NCI-H2107 (cell line): ENCODE measurements around the gene SYT11.
"Not testable (repeated sequence)": the region's sequence is repeated elsewhere in the genome, so short reads cannot be mapped to it uniquely, and the experiment has no call there.

ENCODE experiments used
- DNase-seq: peaks from one replicate; lab custom pipeline; 2025; lab: John Stamatoyannopoulos, UW

SYT11 gene, protein sequence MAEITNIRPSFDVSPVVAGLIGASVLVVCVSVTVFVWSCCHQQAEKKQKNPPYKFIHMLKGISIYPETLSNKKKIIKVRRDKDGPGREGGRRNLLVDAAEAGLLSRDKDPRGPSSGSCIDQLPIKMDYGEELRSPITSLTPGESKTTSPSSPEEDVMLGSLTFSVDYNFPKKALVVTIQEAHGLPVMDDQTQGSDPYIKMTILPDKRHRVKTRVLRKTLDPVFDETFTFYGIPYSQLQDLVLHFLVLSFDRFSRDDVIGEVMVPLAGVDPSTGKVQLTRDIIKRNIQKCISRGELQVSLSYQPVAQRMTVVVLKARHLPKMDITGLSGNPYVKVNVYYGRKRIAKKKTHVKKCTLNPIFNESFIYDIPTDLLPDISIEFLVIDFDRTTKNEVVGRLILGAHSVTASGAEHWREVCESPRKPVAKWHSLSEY

DNA sequence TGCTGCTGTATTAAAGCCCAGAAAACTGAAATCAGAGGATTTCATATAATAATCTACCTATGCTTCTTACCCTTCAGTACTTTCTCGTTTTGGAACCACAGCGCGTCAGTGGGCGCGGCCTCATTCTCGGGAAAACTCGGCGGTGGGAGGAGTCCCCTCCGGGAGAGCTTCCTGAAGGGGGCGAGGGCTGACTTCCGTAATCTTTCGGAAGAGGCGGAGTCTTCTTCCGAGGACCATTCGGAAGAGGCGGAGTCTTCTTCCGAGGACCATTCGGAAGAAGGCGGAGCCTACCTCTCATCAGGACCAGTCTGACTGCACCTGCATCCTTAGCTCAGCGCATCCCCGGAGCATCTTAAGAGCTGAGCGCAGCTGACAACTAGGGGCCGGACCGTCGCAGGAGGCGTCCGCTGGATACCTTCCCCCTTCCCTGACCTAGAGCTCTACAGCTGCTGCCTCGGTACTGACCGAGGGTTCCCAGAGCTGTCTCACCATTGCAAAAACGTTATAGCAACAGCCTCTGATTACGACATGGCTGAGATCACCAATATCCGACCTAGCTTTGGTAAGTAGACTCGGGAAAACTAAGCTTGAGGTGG is at the start of gene SYT11:
SYT11 (plus strand) TSS at position 334 of the 596 bp plus-strand sequence; CDS start at position 529, 195 bp downstream.
- peak; percentile 96 for DNase-seq

DNA sequence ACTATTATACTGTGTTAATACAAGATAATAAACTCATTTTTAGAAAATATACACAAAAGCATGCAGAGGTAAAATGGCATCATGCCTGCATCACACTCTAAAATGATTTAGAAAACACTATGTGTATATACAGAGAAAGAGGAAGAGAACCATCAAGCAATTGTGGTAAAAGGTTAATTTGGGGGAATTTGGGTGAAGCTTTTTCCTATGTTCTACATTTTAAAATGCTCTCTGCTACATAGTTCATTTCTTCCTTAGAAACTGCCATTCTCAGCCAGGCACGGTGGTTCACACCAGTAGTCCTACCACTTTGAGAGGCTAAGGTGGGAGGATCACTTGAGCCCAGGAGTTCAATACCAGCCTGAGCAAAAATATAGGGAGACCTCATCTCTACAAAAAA is 46.5 kb upstream of the SYT11 start:
- DNase-seq, result no peak

DNA sequence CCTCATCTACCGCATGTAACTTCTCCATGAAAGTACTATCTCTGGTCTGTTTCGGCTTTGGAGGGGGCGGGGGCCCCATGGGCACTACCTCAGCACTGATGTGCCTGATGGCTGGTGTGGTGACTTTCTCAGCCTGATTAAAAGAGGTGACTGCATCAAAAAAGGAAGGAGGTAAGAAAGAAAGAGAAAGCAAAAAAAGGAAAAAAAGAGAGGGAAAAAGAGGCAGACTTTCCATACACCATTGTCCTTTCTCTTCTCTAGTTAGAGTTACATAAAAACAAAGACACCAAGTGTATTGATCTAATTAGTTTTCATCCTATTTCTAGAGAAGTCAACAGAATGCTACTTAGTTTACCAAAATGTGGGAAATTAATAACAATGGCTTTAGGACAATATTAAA is 45.7 kb upstream of the SYT11 start:
- DNase-seq, result no peak

DNA sequence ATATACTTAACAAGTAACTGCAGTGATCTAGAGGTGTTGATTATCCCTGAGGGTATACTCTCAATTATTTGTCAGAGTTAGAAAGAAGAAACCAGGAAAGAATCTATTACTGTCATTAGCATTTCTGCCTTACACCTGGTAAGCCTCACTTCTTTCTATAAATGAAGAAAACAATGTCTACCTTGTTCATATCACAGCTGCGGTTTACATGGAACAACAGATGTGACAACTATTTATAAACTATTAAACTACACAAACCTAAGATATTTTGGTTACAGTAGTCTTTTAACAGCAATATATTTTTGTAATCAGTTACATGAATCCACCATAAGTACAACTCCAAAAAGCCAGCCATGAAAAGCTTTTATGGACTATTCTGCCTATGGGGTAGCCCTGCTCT is 43.0 kb upstream of the SYT11 start:
- DNase-seq, result no peak

DNA sequence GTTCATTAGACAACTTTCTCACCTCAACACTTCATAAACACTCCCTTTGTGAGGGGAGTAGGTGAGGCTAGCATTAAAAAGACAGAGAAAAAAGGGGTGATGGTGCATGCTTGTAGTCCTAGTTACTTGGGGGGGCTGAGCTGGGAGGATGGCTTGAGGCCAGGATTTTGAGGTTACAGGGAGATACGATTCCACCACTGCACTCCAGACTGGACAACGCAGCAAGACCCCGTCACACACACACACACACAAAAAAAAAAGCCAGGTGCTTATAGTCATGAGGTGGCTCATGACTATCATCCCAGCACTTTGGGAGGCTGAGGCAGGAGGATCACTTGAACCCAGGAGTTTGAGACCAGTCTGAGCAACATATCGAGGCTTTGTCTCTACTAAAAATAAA is 31.9 kb upstream of the SYT11 start:
- DNase-seq, result no peak

DNA sequence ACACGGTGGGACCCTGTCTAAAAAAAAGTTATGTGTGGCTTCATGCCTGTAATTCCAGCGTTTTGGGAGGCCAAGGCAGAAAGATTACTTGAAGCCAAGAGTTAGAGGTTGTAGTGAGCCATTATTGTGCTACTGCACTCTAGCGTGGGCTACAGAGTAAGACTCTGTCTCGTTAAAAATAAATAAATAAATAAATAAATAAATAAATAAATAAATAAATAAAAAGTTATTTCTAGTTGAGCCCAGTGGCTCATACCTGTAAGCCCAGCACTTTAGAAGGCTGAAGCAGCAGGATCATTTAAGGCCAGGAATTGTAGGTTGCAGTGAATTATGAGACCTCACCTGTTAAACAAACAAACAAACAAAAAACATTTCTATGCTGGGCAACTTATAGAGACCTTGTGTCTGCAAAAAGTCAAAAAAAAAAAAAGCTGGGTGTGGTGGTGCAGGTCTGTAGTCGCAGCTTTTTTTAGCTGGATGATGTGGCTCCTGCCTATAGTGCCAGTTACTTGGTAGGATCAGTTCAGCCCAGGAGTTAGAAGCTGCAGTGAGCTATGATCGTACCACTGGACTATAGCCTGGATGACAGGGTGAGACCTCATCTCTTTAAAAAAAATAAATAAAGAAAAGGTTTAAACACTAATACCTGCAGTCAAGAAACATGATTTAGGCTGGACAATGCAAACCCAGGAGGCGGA is 27.9 kb upstream of the SYT11 start:
- DNase-seq, result no peak

DNA sequence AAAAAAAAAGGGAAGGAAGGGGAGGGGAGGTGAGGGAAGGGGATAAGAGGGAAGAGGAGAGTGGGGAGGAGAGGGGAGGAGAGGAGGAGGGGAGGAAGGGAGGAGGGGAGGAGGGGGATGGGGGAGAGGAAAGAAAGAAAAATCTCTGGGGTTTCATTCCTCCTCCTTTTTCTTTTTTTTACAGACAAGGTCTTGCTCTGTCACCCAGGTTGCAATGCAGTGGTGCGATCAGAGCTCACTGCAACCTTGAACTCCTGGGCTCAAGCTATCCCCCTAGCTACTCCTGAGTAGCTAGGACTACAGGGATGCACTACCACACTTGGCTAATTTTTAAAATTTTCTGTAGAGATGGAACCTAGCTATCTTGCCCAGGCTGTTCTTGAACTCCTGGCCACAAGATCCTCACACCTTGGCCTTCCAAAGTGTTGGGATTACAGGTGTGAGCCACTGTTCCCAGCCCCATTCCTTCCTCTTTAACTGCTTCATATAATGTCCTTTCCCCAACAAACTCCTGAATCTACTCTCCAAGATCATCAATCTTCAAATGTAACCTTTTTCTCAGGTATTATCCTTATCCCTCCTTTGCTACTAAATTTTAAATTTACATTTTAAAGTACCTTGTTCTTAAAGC is 25.6 kb upstream of the SYT11 start:
- DNase-seq, result no peak

DNA sequence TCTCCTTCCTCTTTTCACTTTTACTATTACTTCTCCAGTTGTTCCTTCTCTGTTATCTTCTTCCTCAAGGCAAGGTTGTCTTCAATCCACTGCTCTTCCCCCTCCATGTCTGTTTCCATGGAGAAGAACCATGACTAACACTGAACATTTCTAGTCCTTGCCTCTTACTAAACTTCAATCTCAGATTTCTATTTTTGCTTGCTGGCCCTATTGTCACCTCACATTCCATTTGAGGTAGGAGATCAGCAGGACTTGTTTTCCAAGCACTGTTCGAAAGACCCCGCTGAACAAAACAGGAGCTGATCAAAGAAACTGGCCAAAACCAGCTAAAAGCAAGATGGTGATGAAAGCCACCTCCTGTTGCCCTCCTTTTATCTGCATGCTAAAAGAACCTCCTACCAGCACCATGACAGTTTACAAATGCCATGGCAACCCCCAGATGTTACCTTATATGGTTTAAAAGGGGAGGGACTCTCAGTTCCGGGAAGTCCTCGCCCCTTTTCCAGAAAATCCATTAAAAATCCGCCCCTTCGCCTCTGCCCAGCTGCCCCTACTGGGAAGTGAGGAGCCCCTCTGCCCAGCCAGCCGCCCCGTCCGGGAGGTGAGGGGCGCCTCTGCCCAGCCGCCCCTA is 25.0 kb upstream of the SYT11 start:
- no peak for DNase-seq

DNA sequence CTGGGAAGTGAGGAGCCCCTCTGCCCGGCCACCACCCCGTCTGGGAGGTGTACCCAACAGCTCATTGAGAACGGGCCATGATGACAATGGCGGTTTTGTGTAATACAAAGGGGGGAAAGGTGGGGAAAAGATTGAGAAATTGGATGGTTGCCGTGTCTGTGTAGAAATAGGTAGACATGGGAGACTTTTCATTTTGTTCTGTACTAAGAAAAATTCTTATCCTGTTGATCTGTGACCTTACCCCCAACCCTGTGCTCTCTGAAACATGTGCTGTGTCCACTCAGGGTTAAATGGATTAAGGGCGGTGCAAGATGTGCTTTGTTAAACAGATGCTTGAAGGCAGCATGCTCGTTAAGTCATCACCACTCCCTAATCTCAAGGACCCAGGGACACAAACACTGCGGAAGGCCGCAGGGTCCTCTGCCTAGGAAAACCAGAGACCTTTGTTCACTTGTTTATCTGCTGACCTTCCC is 24.4 kb upstream of the SYT11 start:
- not testable (repeated sequence) for DNase-seq

DNA sequence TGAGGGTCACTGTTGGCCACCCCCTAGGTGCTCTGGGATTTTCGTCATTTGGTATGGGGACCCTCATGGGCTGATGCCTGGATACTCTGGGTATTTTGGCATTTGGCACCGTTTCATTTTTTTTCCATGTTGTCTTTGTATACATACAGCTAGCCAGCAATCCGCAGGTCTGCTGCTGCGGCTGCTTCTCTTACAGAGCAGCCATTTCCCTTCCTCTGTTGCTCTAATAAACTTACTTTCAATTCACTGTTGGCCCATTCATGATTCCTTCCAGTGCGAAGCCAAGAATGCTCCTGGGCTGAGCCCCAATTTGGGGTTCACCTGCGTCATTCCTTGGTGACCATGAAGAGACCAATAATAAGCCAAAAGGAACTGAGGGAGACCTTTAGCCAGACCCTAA is 23.8 kb upstream of the SYT11 start:
- no peak for DNase-seq

DNA sequence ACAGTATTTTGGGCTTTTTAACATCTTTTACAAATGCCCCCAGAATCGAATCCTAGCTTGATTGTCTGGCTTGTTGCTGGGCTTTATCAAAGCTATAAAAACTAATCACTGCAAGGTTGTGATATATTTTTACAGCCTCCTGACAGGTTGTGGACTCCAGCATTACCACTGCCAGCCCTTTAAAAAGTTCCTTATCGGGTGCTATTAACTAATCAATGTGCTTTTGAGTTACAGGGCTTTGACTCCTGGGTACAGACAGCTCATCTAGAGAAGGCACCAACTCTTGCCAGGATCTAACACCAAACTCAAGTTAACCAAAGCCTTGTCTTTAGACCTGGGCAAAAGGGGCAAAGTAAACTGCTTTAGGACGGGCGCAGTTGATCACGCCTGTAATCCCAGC is 19.0 kb upstream of the SYT11 start:
- no peak for DNase-seq

DNA sequence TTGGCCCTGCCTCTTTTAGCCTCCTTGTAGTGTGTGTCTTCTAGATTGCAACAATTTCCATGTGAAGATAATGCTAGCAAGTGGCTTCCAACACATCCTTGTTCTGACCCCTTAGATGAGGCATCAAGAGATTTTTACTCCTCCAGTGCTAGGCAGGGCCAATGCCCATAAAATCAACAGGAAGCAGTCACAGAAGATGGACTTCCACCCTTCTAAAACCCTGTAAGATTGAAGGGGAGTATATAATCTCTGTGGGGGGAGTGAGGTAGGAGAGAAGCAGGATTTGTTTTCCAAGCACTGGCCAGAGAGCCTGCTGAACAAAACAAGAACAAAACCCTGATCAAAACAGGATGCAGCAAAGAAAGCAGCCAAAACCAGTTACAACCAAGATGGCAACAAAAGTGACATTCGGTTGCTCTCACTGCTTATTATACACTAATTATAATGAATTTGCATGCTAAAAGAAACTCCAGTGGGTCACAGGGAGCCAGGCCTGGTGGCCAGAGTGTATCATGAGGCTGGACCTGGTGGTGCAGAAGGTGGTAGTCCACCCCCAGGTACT is 14.4 kb upstream of the SYT11 start:
- DNase-seq, result no peak

DNA sequence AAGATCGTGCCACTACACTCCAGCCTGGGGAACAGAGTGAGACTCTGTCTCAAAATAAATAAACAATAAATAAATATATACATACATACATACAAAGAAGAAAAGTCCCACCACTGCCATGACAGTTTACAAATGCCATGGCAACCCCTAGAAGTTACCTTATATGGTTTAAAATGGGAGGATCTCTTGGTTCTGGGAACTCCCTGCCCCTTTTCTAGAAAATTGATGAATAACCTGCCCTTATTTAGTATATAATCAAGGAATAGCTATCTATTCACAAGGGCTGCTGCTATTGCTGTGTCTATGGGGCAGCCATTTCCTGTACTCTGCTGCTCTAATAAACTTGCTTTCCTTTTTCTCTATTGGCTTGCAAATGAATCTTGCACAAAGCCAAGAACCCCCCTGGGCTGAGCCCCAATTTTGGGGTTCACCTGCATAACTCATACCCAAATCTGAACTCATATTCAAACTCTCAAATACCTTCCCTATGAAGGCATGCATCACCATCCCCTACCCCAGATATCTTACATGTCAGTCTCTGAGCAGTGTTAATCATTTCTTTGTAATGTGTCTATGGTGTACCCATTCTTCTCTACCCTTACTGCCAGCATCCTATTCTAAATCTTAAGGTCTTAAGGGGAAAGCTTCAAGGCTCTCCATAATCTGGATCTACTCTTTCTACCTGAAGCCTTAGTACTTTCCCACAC is 11.4 kb upstream of the SYT11 start:
- no peak for DNase-seq

DNA sequence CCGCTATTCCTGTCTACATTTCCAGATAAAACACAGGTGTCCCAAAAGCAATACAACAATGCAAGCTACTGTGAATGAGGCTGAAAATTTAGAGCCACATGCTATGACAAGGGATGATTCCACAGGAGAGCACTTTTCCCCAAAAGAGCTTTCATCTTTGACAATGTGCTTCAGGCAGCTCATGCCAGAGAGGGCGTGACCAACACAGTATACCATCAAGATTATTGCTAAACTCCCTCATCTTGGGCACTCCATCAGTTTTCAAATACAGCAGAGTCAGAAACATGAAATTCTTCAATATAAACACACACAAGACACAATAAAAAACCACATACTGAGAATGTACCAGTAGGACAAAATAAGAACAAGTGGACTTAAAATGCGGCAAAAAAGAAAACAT is 9.0 kb upstream of the SYT11 start:
- DNase-seq, result no peak

DNA sequence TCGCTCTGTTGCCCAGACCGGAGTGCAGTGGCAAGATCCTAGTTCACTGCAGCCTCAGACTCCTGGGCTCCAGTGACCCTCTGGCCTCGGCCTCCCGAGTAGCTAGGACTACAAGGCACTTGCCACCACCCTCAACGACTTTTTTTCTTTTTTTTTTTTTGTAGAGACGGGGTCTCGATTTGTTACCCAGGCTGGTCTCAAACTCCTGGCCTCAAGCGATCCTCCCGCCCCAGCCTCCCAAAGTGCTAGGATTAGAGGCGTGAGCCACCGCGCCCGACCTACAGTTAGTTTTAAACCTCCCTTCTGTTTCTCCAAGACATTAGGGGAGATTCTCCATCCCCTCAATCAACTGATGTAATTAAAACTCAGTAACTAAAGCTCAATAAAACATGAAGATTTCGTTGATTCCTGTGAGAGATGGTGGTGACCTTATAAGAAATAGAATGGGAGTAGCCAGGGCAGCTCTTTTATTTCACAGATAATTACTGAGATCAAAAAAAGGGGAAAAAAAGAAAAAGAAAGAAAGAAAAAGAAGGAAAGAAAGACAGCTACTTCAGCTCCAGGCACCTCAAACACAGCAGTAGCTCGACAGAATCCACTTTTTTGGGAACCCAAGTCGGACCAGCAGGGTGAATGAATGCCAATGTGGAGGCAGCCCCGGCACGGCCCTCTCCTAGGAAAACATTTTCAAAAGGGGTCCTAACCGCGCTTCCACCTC is 3.0 kb upstream of the SYT11 start:
- DNase-seq, result no peak

DNA sequence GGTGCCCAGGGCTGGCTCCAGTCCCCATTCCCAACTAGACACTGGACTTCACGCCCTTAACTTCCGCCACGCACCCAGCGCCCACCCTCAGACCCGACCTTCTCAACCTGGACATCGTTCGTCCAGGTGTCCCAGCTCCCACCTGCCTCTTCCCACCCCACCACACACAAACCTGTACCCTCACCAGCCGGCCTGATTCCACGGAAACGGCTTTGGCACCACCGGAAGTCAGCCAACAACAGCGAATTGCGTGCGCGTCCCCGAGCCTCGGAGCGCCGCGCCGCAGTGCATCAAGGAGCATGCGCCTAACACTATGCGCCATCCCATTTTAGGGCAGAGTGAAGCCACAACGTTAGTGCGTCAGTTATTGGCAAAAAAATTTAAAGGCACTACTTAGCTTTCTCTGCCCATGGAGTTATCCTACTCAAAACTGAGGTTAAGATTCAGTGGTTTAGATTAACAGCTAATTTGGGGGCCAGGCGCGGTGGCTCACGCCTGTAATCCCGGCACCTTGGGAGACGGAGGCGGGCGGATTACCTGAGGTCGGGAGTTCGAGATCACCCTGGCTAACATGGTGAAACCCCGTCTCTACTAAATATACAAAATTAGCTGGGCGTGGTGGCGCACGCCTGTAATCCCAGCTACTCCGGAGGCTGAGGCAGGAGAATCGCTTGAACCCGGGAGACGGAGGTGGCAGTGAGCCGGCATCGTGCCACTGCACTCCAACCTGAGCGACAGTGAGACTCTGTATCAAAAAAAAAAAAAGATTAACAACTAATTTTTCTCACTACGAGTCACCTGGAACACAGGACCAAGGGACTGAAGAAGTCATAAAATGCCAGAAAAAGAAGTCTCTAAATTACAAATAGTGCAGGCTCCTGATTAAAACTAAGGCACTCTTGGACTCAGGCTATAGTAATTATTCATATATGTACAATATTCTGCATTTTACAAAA is 2.1 kb upstream of the SYT11 start, which contains the start of gene GON4L:
GON4L (minus strand) TSS at position 240 of the 956 bp plus-strand sequence. CDS start 3,434 bp downstream, outside the sequence.
- DNase-seq, result peak; percentile 91

DNA sequence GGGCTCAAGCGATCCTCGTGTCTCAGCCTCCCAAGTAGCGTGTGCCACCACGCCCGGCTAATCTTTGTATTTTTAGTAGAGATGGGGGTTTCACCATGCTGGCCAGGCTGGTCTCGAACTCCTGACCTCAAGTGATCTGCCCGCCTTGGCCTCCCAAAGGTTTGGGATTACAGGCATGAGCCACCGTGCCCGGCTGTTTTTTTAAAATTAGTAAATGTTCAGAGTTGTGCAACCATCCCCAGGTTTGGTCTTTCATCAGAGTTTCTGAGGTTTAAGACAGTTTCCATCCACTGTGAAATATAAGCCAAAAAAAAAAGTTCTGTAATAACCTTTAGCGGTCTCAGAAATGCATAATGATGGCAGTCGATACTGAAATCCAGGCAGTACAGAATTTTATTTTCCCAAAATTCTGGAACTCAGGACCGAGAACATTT is 550 bp upstream of the SYT11 start:
- no peak for DNase-seq

DNA sequence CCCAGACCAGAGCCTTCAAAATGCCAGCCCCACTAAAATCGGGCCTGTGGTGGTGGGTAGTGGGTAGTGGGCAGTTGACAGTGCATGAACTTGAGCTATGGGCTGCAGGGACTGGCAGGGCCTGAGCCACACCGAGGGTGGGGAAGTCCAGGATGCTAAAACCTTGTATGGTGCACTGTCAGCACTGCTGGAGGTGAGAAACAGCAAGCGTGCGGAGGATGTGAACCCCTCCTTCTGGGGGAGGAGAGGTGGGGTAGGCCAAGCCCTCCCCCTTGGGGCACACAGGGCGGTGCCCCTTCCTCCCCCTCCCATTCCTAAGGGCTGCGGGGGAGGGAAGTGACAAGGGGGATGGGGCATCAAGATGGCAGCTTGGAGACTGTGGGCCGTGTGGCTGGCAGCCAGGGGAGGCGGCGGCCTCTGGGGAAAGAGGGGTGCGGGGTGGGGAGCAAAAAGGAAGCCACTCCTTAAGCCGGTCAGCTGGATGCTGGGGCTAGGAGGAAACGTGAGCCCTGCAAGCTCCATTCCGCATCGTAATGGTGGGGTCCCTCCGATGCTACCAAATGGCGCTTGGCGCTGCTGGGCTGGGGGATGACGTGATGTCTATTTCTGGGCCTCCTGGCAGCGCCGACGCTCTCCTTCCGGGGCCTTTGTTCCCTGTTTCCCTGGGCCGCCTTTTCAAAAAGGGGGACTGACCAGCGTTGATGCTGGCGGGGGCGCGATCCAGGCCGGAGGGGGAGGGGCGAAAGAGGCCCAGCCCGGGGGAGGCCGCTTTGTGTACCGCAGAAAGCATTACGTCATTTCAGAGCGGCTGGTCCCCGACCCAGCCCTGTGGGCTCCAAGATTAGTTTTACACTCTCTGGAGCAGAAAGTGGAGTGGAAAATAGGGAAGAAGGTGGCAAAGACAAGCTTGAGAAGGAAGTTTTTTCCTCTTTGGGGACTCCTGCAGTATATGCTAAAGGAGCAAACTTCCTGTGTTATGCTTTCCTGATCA is 809 bp downstream of the SYT11 start:
- DNase-seq, result peak; percentile 86
